Measurements from ENCODE around the gene ABLIM2.

ABLIM2 gene

GRCh38 chr4:8158710-8159536 is at the start of gene ABLIM2:
TSS of gene ABLIM2 (minus strand) at chr4:8158813. CDS start at chr4:8158689, 124 bp downstream.
- DNase-seq = peak; percentile 99

GRCh38 chr4:8207314-8207713 is 48.7 kb upstream of the ABLIM2 start:
- no peak for DNase-seq

- peak; percentile 56 to 84 for DNase-seq
Observed at GRCh38 chr4:8205749-8206611, 47.4 kb upstream of the ABLIM2 start.

GRCh38 chr4:8205241-8205707 is 46.7 kb upstream of the ABLIM2 start:
- DNase-seq = no peak

- no peak for DNase-seq
Observed at GRCh38 chr4:8204576-8205227, 46.1 kb upstream of the ABLIM2 start.

- DNase-seq = no peak
Observed at GRCh38 chr4:8203817-8204216, 45.2 kb upstream of the ABLIM2 start.

- no peak for DNase-seq
Observed at GRCh38 chr4:8203052-8203401, 44.4 kb upstream of the ABLIM2 start.

- no peak for DNase-seq
Observed at GRCh38 chr4:8202108-8203051, 43.8 kb upstream of the ABLIM2 start.

GRCh38 chr4:8201321-8201781 is 42.7 kb upstream of the ABLIM2 start:
- no peak for DNase-seq

GRCh38 chr4:8200302-8200975 is 41.8 kb upstream of the ABLIM2 start:
- no peak for DNase-seq

GRCh38 chr4:8199594-8200301 is 41.1 kb upstream of the ABLIM2 start:
- DNase-seq = no peak

- peak; percentile 71 to 84 for DNase-seq
Observed at GRCh38 chr4:8198906-8199593, 40.4 kb upstream of the ABLIM2 start, which contains the start of gene SH3TC1. TSS of gene SH3TC1 (plus strand) at chr4:8199290. CDS start at chr4:8205195, 5,905 bp downstream.

GRCh38 chr4:8198206-8198905 is 39.7 kb upstream of the ABLIM2 start:
- DNase-seq = no peak

- DNase-seq = no peak
Observed at GRCh38 chr4:8197521-8197920, 38.9 kb upstream of the ABLIM2 start.

GRCh38 chr4:8195841-8196458 is 37.3 kb upstream of the ABLIM2 start:
- no peak for DNase-seq

- DNase-seq = no peak
Observed at GRCh38 chr4:8195431-8195830, 36.8 kb upstream of the ABLIM2 start.

- DNase-seq = no peak
Observed at GRCh38 chr4:8194306-8195242, 36.0 kb upstream of the ABLIM2 start.
